ENCODE data around the gene ACRV1. TPM values are rescaled to one million over a fixed set of nuclear protein-coding genes. Genes with fewer than 3 reads are reported as not detected.

The ACRV1 gene
- polyA plus RNA-seq, 1 experiment, result not detected

DNA sequence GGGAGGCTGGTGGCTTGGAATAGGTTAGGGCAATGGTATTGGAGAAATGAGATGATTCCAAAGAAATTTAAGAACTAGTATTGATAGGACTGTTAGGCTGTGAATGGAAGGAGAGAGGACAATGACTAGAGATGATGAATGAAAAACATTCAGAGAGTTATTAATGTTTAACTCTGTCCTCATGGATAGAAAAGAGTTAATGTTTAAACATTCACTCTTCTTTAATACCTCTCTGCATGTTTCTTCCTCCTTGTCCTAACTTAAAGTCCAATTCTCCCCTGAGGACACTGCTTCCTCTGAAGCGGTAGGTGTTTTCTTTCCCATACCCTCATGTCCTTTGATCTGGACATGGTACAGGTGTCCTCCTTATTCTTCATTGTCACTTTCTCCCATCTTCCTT is 42.3 kb downstream of the ACRV1 start:
- ChIA-PET CTCF (no interaction called here), POLR2A (no interaction called here)
- no peak for TF ChIP-seq CTCF (IDR thresholded peaks at IDR 0.05; ENCODE audit: low read depth, low read length)
- Histone ChIP-seq H3K9me3 (ENCODE audit: control insufficient read depth, insufficient read depth, low read length) (no peaks in the 10 kb centered on the region), H3K4me3 (ENCODE audit: low read depth, low read length) (no peak overlapping the region), H3K27ac (ENCODE audit: low read depth, low read length) (no peak overlapping the region), H3K27me3 (ENCODE audit: control insufficient read depth, insufficient read depth, low read length) (no peaks in the 10 kb centered on the region)
- no peak for DNase-seq (ENCODE audit: low read depth, low spot score)

DNA sequence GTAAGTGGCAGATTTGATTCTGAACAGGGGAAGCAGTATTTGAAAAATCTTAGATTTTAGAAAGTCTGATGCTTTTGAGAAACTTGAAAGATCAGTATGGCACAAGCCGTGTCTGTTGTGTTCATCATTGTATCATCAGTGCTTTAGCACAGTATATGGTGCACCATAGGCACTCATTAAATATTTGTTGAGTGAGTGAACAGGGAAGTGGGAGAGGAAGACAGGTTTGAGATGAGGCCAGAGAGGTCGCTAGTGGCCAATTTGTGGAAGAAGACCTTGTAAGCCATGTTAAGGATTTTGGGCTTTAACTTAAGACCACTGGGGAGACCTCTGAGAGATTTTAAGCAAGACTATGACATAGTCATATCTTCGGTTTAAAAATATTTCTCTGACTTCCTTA is 42.8 kb downstream of the ACRV1 start:
- no peaks in the 10 kb centered on the region for H3K27me3 ChIP-seq (ENCODE audit: control insufficient read depth, insufficient read depth, low read length)
- TF ChIP-seq CTCF (IDR thresholded peaks at IDR 0.05; ENCODE audit: low read depth, low read length), result no peak
- POLR2A ChIA-PET, result no interaction called here
- H3K27ac ChIP-seq (ENCODE audit: low read depth, low read length), result no peak overlapping the region
- H3K4me3 ChIP-seq (ENCODE audit: low read depth, low read length), result no peak overlapping the region
- DNase-seq (ENCODE audit: low read depth, low spot score), result no peak
- no peaks in the 10 kb centered on the region for H3K9me3 ChIP-seq (ENCODE audit: control insufficient read depth, insufficient read depth, low read length)
- CTCF ChIA-PET, result interaction anchor here (1.5 kb wide), 1 partner anchor 12 kb away, joined by 3 read pairs; no protein-coding TSS in a partner anchor

GRCh38 chr11:125627236-125627910 is 53.3 kb downstream of the ACRV1 start:
- no peak overlapping the region for H3K27ac ChIP-seq (ENCODE audit: low read depth, low read length)
- no peaks in the 10 kb centered on the region for H3K9me3 ChIP-seq (ENCODE audit: control insufficient read depth, insufficient read depth, low read length)
- ChIA-PET CTCF (interaction anchor here (0.5 to 1.2 kb wide), 5 partner anchors 22 to 689 kb away, joined by 3 to 5 read pairs (median 3); no protein-coding TSS in a partner anchor), POLR2A (no interaction called here)
- peak overlapping the region; percentile 75 for H3K4me3 ChIP-seq (ENCODE audit: low read depth, low read length)
- no peaks in the 10 kb centered on the region for H3K27me3 ChIP-seq (ENCODE audit: control insufficient read depth, insufficient read depth, low read length)
- TF ChIP-seq CTCF (IDR thresholded peaks at IDR 0.05; ENCODE audit: low read depth, low read length), result no peak
- DNase-seq (ENCODE audit: low read depth, low spot score), result no peak

GRCh38 chr11:125626288-125626950 is 54.2 kb downstream of the ACRV1 start:
- peak overlapping the region; percentile 75 for H3K4me3 ChIP-seq (ENCODE audit: low read depth, low read length)
- TF ChIP-seq CTCF (IDR thresholded peaks at IDR 0.05; ENCODE audit: low read depth, low read length), result peak; percentile 35; the same call in 1 of the 2 replicates
- no peaks in the 10 kb centered on the region for H3K9me3 ChIP-seq (ENCODE audit: control insufficient read depth, insufficient read depth, low read length)
- H3K27me3 ChIP-seq (ENCODE audit: control insufficient read depth, insufficient read depth, low read length), result no peaks in the 10 kb centered on the region
- DNase-seq (ENCODE audit: low read depth, low spot score), result peak; percentile 37
- H3K27ac ChIP-seq (ENCODE audit: low read depth, low read length), result peak overlapping the region; percentile 92
- ChIA-PET POLR2A (interaction anchor here (1.1 to 1.5 kb wide), 3 partner anchors 34 to 261 kb away, joined by 5 to 11 read pairs (median 5); partner anchors contain the start of genes EI24, HYLS1 and STT3A), CTCF (interaction anchor here (0.5 to 1.2 kb wide), 8 partner anchors 10 to 690 kb away, joined by 3 to 5 read pairs (median 3); partner anchors contain the start of gene STT3A)

Measured in AG04450 (cell line).